ENCODE results near the gene EIF4E. TPM values are rescaled to one million over a fixed set of nuclear protein-coding genes. Genes with fewer than 3 reads are reported as not detected.
"Not testable (repeated sequence)": the region's sequence is repeated elsewhere in the genome, so short reads cannot be mapped to it uniquely, and the experiment has no call there.

EIF4E gene
- total RNA-seq, 1 experiment from 2014 or later, result 104 TPM

DNA sequence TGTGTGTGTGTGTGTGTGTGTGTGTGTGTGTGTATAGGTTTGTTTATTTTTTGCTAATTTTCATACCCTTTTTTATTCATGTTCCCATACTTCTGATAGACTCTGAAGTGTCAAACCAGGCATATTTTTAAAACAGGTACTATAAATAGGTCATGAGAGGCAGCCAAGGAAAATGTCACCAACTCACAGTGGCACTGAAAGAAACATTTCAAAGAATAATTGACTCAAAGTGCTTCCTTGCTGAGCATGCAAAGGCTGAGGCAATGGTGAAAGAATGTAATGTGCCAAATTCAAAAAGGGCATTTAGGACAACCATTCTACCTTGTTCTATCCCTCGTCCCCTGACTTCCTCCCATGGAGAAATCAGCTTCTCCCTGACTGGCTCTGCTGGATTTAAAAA is 95.5 kb downstream of the EIF4E start:
- Mint-ChIP-seq H3K4me3 (ENCODE audit: unreplicated experiment) (no peak overlapping the region), H3K9me3 (ENCODE audit: unreplicated experiment) (no peaks in the 10 kb centered on the region), H3K27me3 (ENCODE audit: insufficient read depth, unreplicated experiment) (no peaks in the 10 kb centered on the region), H3K36me3 (ENCODE audit: insufficient read depth, unreplicated experiment) (peaks cover 5% of the 10 kb centered on the region), H3K27ac (ENCODE audit: low read depth, unreplicated experiment) (no peak overlapping the region), H3K4me1 (ENCODE audit: insufficient read depth, unreplicated experiment) (peaks cover 9% of the 10 kb centered on the region)
- ChIA-PET CTCF (interaction anchor here (0.8 kb wide), 1 partner anchor 141 kb away, joined by 3 read pairs; no protein-coding TSS in a partner anchor), POLR2A (no interaction called here)
- intact Hi-C loops (cut with micrococcal nuclease), result no loop called here
- no TSS peak for BruUV-seq (replicated peaks)
- DNase-seq (ENCODE audit: unreplicated experiment), result no peak
- TF ChIP-seq, protein P1, sequence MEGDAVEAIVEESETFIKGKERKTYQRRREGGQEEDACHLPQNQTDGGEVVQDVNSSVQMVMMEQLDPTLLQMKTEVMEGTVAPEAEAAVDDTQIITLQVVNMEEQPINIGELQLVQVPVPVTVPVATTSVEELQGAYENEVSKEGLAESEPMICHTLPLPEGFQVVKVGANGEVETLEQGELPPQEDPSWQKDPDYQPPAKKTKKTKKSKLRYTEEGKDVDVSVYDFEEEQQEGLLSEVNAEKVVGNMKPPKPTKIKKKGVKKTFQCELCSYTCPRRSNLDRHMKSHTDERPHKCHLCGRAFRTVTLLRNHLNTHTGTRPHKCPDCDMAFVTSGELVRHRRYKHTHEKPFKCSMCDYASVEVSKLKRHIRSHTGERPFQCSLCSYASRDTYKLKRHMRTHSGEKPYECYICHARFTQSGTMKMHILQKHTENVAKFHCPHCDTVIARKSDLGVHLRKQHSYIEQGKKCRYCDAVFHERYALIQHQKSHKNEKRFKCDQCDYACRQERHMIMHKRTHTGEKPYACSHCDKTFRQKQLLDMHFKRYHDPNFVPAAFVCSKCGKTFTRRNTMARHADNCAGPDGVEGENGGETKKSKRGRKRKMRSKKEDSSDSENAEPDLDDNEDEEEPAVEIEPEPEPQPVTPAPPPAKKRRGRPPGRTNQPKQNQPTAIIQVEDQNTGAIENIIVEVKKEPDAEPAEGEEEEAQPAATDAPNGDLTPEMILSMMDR (IDR thresholded peaks at IDR 0.05; ENCODE audit: unreplicated experiment), result no peak

DNA sequence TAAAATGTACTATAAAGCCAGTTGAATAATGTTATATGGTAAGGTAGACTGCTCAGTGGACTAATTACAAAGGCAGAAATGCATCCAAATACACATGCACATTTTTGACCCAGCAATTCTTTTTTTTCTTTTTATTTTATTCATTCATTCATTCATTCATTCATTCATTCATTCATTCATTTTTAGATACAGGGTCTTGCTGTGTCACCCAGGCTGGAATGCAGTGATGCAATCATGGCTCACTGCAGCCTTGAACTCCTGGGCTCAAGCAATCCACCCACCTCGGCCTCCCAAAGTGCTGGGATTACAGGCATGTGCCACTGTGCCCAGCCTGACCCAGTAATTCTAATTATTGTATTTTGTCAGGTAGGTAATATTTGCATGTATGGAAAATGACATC is 97.9 kb downstream of the EIF4E start:
- H3K4me3 Mint-ChIP-seq (ENCODE audit: unreplicated experiment); H3K27ac Mint-ChIP-seq (ENCODE audit: low read depth, unreplicated experiment); DNase-seq (ENCODE audit: unreplicated experiment); intact Hi-C loops (cut with micrococcal nuclease); BruUV-seq (replicated peaks); H3K36me3 Mint-ChIP-seq (ENCODE audit: insufficient read depth, unreplicated experiment); H3K9me3 Mint-ChIP-seq (ENCODE audit: unreplicated experiment); POLR2A ChIA-PET; H3K27me3 Mint-ChIP-seq (ENCODE audit: insufficient read depth, unreplicated experiment); CTCF ChIA-PET: not testable (repeated sequence)
- H3K4me1 Mint-ChIP-seq (ENCODE audit: insufficient read depth, unreplicated experiment), result peaks cover 10% of the 10 kb centered on the region

Other genes starting within 250 kb of the EIF4E start
- 43.5 and 61.4 TPM in 2 replicates for gene METAP1, start 66.6 kb upstream of the EIF4E start, total RNA-seq (2022)
- gene ADH5, start 159.7 kb upstream of the EIF4E start, total RNA-seq (2022), result 110 and 112 TPM in 2 replicates
- not detected in 2 replicates for gene ADH4, start 215.2 kb upstream of the EIF4E start, total RNA-seq (2022)

Measured in MCF 10A (cell line).